GM12874 (cell line): Measurements from ENCODE around the gene FLYWCH2.

Source experiments
- CTCF ChIP-seq: IDR thresholded peaks from 2 replicates; pipeline ENCODE4 v1.5.1; 2011; ENCODE audit warnings: low read depth, mild to moderate bottlenecking, control low read depth, low read length, moderate library complexity; ENCODE audit not compliant: insufficient read depth

The FLYWCH2 gene

GRCh38 chr16:2874912-2875362, 8.1 kb upstream of the FLYWCH2 start:
- TF ChIP-seq CTCF, result peak; percentile 91

GRCh38 chr16:2879854-2880508, 3.0 kb upstream of the FLYWCH2 start:
- no peak for TF ChIP-seq CTCF

GRCh38 chr16:2881783-2882649, 999 bp upstream of the FLYWCH2 start:
- TF ChIP-seq CTCF, result no peak

GRCh38 chr16:2883458-2883908, 468 bp downstream of the FLYWCH2 start:
- TF ChIP-seq CTCF, result no peak

GRCh38 chr16:2884041-2884451, 1.0 kb downstream of the FLYWCH2 start:
- no peak for TF ChIP-seq CTCF

GRCh38 chr16:2894231-2894630, 11.2 kb downstream of the FLYWCH2 start:
- no peak for TF ChIP-seq CTCF

- TF ChIP-seq CTCF, result no peak
These were observed 12.8 kb downstream of the FLYWCH2 start for GRCh38 chr16:2895813-2896212.
